ENCODE measurements around the gene GRPEL1.

GRPEL1 gene

DNA sequence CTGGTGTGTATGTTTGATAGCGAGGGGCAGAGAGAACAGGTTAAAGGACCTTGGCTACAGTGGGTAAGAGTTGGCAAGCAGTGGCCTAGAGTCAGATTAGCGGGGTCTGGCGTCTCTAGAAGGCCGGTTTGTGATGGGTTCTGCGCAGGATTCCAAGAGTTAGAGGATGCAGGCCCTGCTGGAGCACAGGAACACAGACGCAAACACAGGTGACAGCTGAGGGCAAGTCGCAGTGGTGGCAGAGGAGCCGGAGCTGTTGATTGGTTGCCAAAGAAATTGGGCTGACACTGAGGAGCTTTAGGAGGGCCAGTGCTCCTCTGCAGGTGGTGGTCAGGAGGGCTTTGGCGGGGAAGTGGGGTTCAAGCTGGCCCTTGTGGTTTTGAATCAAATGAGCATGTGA is 20.9 kb downstream of the GRPEL1 start:
- H3K4me3 ChIP-seq (ENCODE audit: low read depth, low read length): no peak overlapping the region

DNA sequence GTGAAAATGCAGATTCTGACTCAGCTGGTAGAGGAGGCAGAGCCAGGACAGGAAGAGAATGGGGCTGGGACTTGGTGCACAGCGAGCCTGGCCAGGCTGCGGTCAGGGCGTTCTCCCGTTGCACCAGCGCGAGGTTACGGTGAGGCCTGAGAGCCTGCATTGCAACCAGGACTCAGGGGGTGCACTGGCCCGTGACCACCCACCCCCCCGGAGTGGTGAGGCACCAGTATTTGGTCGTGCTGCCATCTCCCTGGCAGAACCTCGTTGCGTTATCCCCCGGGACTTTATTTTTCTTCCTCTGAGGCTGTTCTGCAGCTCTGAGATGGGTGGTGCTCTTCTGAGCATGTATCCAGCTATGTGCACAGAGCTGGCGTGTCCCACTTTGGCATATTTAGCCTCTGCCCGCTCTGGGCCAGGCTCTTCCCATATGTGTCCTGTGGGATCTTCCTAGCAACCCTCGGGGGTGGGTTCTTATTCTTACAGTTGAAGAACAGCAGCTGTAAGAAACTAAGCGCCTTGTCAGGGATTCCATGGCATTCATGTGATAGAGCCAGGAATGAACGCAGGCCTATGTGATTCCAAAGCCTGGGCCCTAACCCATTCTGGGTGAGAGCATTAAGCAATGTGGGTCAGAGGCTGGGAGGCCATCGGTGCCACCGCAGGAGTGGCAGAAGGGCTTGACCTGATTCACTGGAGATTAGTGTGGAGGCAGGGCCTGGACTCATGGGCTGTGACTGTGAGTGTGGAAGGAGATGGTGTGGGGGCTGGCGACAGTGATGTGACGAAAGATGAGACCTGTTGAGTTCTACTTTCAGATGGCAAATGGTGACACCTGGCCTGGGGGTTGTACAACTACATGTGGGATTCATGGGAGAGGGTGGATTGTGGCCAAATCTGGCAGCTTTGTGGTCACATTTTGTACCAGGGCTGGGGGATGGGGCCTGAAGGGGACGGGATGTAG is 21.6 kb downstream of the GRPEL1 start:
- no peak overlapping the region for H3K4me3 ChIP-seq (ENCODE audit: low read depth, low read length)

DNA sequence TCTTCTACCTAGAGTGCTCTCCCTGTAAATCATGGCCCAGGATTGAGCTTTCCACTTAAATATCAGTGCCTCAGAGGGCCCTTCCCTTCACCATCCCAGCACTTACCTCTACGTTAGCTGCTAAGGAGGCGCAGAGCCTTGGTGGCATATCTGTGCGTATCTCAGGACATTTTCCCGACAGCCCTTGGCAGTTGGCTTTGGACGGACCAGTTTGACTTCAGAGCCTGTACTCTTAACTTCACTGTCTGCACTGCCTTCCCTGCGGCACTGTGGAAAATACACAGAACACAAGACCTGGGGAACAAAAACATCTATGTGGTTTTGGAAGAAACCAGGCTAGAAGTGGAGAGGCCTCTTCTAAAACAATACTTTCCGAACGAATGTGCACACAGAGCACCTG is 22.3 kb downstream of the GRPEL1 start:
- H3K4me3 ChIP-seq (ENCODE audit: low read depth, low read length): no peak overlapping the region

DNA sequence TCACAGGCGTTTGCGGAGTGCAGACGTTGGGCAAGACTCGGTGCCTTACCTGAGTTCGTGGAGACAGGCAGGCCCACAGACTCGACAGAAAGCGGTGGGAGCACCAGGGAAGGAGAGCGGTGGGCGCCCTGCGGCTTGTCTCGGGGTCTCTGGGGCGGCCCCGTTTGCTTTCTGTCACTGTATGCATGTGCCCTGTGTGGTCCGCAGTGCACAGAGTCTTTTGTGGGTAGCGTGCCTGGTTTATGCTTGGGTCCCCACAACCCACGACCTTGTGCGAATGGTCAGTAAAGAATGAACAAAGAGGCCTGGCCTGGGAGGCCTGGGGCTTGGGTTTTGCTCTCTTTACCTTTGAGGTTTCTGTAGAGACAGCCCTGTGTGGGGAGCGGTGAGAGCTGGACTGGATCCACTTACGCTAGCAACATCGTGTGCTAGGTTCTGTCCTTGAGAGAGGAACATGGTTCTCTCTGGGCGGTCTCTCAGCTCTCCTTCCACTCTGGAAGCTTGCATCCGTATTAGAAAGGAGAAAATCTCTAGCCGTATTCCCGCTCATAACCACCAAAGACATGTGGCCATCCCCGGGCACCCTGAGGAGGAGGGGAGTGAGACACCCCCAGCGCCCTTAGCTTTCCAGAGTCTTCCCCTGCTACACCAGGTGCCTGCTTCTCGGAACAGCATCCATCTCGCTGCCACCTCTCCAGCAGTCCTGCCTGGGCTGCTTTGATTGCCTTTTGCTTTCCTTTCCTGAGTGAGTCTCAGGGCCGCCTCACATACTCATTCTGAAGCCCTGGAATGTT is 23.5 kb downstream of the GRPEL1 start:
- peak overlapping the region; percentile 88 for H3K4me3 ChIP-seq (ENCODE audit: low read depth, low read length)

DNA sequence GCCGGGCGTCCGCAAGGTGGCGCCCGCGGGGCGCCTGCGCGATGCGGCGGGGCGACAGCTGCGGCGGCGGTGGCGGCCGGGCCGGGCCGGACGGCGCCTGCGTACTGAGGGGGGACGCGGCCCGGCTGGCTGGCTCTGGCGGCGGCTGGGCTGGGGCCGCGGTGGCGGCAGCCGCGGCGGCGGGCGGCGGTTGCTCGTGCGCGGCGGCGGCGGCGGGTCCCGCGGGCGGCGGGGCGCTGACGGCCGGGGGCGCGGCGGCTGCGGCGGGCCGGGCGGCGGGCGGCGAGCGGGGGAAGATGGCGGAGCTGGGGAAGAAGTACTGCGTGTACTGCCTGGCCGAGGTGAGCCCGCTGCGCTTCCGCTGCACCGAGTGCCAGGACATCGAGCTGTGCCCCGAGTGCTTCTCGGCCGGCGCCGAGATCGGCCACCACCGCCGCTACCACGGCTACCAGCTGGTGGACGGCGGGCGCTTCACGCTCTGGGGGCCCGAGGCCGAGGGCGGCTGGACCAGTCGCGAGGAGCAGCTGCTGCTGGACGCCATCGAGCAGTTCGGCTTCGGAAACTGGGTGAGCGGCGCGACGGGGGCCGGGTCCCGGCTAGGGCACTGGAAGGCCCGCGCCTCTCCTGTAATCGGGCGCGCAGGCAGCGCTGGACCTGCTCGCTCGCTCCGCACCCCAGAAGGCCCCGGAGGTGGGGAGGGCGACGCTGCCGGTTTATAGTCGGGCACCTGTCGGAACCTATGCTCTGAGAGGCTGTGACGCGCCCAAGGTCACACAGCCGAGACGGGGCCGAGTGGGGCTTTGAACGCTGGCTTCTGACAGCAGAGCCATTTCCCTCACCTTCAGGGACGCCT is 24.4 kb downstream of the GRPEL1 start, which contains the start of gene TADA2B:
Gene TADA2B, plus strand, starts transcription at position 89 of the 853 bp plus-strand sequence. Its CDS starts 208 bp downstream, at position 297.
- H3K4me3 ChIP-seq (ENCODE audit: low read depth, low read length): peak within 1 kb of the TSS; percentile 88

DNA sequence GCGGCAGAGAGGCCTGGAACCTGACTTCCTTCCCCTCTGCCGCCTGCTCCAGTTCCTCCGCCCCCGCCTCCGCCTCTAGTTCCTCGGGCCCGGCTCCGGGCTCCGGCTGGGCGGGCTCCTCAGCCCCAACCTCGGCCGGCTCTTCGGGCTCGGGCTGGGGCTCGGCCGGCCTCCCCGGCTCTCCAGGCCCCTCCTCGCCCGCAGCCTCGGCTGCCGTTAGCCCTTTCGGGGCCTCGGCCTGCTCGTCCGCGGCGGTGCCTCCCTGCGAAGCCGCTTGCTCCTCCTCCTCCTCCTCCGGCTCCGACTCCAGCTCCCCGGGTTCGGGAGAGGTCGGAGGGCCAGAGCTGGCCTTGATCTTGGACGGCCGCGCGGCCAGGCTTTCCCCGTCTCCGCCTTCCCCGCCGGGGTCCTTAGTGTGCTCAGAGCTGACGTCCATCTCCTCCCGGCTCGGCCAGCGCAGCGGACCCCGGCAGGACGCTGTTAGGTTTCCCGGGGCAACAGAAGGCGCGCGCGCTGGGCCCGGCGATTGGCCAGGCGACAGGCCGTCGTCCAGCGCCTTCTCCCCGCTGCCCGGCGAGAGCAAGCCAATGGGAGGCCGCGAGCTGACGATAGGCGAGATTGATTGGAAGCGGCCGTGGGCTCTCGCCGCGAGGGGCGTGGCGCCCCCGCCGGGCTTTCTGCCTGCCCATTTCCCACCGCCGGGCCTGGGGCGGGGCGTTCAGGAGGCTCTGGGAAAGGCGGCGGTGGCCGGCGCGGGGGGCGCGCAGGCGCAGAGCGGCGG is 25.2 kb downstream of the GRPEL1 start:
- H3K4me3 ChIP-seq (ENCODE audit: low read depth, low read length): peak overlapping the region; percentile 52

DNA sequence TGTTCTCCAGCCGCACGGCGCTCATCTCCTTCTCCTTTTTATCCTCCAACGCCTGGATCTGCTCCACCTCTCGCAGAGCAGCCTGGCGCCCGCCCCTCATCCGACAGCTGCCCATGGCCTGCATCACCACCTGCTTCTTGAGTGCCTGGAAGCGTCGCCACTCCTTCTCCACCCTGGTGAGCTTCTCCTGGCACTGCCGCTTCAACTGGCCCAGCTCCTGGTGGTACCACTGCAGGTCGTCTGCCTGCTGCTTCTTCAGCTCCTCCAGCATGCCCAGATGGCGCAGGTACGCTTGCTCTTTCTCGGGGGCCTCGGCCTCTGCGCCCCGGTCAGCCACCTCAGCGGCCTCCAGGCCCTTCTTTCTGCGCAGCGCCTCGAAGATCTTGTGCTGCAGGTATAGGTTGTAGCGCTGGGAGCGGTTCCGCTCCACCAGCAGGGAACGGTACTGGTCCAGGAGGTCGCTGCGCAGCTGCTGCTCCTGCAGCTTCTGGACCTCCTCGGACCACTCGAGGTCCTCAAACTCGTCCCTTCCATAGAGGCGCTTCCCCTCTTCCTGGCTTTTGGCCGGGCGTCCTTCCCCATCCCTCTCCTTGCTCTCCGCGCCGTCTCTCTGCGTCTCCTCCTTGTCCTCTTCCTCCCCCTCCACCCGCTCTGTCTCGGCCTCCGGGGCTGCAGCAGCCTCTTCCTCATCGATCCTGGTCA is 25.9 kb downstream of the GRPEL1 start:
- H3K4me3 ChIP-seq (ENCODE audit: low read depth, low read length): peak overlapping the region; percentile 52

DNA sequence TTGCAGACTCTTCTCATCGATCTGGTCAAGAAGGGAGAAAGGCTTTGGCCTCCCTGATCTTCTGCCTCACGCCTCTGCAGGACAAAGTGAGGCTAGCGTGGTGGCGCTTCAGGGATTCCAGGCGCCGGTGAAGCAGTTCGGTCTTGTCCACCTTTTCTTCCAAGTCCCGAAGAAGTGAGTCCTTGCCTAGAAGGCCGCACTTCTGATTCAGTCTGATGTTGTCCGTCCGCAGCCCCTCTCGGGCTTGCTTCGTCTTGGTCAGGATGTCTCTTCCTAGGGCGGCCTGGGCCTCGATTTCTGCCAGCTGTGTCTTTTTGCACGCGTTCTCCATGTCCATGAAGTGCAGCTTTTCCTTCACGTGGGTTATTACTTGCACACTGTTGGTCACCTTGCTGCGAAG is 26.6 kb downstream of the GRPEL1 start:
- no peak overlapping the region for H3K4me3 ChIP-seq (ENCODE audit: low read depth, low read length)

DNA sequence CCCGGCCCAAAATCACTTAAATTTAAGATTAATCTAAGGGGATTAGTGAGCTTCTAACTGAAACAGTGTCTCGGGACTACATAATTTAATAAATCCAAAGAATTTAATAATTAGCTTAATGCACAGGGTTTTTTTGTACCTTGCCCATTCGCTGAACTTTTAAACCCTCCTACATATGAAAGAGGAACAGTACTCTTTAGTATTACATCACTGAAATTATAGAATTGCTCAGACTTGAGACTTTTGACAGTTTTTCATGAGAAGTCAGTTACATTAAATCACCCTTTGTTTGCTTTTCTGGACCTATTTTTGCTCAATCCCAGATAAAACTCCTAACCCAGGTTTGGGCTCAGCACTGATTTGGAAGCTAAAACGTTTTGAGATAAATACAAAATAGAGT is 27.1 kb downstream of the GRPEL1 start:
- no peak overlapping the region for H3K4me3 ChIP-seq (ENCODE audit: low read depth, low read length)

DNA sequence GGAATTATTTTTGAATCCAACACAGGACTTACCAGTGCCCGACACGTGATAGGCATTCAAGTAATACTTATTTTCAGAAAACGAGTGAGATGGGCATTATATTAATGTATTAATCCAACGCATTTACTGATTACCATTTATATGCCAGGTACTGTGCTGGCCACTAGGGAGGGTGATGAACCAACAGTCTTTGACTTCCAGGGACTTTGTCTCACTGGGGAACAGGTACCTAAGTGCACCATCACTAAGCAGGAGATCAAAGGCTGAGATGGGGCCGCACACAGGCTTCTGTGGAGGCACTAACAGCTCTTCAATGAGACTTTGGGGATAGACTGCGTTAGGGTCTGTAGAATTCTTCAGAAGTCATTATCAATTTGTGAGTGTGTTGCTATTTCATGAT is 30.4 kb downstream of the GRPEL1 start:
- H3K4me3 ChIP-seq (ENCODE audit: low read depth, low read length): no peak overlapping the region

DNA sequence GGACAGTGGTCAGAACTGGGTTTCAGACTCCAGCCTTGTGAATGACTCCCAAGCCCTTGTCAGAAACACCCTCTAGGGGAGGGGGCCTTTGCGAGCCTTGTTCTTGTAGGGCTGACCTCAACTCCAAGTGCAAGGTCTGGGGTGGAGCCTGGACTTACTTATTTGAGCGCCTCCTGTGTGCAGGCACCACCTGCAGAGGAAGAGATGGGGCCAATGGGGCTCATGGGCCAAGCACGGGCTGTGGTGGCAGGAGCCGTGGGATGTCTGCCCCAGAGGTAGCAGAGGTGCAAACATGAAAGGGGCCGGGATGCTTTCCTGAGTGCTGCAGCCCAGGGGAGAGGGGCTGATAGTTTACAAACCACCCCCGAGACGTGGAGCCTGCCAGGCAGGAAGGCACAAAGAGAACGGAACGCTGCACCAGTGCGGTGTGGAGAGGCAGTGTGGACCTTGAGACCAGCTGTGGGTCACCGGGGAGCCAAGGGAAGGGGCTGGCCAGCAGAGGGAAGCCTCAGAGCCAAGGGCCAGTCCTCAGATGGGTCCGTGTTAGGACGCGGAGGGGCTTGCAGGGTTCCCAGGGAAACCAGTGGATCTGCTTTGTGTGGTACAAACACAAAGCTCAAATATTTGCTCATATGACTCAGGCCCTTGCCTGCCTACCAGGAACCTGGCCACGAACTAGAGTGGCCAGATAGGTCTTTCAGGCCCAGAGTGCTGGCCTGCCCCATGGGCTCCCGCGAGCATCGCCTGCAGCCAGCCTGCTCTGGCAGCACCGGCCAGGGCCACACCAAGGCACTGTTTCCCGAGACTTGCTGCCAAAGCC is 33.4 kb downstream of the GRPEL1 start:
- no peak overlapping the region for H3K4me3 ChIP-seq (ENCODE audit: low read depth, low read length)

DNA sequence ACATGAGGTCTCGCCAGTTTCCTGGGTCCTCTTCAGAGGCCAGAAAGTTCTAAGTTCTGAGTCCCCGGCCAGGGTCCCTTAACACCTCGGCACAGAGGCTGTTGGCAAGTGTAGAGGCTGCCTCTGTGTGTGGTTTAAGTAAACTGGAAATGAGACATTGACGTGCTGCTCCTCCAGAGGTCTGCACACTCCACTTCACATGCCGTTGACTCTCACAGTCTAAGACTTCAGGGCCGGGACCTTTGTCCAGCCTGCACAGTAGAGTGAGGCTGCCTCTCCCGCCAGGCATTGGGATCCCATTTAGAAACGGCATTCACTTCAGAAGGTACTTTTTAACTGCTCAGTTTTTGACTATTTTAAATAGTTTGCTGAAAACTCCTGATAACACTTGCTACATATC is 35.3 kb downstream of the GRPEL1 start:
- H3K4me3 ChIP-seq (ENCODE audit: low read depth, low read length): no peak overlapping the region

DNA sequence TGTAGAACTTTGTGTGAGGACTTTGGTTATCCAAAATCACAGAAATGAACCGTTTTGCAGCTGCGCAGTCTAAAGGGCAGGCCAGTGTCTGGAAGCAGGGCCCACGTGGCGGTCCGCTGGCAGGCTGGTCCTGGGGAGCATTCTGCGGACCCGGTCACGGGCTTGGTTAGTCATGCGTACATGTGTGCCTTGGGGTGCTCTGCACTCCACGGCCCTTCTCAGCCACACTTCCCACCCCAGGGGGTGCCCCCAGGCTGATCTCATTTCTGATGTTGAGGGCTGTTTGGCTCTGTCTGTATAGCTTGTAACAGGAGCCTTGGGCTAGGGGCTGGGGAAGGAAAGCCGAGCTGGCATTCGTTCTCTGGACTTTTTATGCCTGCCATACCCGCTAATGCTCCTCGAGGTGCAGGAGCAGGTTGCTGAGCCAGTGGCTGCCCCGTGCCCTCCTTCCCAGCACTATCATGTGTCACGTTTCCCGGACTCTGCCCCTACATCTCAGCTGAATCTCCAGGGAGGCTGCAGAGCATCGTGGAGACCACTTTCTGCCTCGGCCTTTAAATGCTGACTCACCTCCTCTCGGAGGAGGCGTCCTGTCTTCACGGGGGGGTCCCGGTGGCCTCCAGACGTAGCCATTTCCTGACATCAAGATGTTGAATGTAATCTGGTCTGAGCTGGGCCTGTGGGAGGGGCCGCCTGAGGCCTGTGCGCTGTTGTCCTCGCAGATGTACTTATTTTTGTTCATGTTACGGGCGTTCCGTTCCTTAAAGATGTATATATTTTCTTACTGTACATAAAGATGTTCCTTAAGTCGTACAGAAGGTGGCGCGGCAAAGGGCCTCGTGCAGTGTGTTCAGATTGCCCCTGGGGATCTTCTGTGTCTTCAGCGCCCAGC is 36.1 kb downstream of the GRPEL1 start:
- H3K4me3 ChIP-seq (ENCODE audit: low read depth, low read length): no peak overlapping the region

DNA sequence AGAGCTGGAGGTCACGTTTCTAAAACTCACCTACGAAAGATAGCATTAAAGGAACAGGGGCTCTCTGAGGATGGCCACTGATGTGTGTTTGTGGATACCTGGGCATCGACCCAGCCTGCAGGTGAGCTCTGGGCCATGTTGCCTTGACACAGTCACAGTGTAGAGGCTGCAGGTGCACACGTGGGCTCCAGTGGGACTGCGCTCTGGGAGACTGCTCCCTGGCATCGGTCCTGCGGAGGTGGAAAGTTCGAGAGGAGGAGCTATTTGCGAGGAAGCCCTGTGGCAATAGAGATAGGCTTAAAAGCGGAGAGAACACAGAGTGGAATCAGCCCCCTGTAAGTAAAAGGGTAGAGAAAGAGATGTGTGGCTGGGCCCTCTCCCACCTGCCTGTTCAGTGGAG is 37.0 kb downstream of the GRPEL1 start:
- H3K4me3 ChIP-seq (ENCODE audit: low read depth, low read length): no peak overlapping the region

DNA sequence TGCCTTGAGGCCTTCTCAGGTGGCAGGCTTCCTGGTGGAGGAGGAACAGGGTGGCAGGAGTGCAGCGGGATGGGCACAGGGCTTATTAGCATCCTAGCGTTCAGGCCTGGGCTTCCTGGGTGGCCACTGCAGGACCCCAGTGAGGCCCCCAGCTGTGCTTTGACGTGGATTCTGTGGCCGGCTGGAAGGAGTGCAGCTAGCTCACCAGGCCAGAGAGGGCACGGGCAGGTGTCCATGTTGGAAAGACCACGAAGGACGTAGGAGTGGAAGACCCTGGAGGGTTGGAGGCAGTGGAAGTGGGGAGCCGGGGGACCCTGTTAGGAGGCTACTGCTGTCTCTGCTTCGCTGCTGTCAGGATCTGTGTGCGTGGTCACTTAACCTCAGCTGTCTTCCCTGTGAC is 37.9 kb downstream of the GRPEL1 start:
- no peak overlapping the region for H3K4me3 ChIP-seq (ENCODE audit: low read depth, low read length)

DNA sequence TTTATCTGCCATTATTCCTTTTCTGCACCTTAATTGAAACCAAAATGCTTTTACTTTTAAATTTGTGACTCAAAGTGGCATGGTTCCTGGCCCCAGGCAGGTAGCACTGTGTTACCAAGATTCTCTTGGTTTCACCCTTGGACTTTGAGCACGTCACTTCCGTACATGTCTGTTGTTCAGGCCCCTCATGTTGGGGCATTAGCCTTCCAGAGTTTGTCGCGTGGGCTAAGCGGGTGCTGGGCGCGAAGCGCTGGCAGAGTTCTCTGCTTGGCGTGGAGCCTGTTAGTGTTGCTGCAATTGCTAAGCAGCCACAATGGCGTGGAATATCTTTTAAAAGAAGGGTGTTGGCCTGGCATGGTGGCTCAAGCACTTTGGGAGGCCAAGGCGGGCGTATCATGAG is 38.7 kb downstream of the GRPEL1 start:
- no peak overlapping the region for H3K4me3 ChIP-seq (ENCODE audit: low read depth, low read length)

DNA sequence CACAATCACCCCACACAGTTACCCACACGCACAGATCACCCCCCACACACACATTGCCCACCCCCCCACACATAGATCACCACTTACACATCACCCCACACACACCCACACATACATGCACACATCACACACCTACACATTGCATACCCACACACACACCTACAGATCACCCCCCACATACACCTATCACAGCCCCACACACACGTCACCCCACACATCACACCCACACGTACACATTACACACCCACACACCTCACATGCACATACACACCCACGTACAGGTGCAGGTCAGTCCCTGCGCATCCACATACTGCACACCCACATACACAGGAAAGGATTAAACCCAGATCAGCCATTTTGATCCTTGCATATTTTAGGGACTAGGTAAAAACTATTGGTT is 40.0 kb downstream of the GRPEL1 start:
- no peak overlapping the region for H3K4me3 ChIP-seq (ENCODE audit: low read depth, low read length)

DNA sequence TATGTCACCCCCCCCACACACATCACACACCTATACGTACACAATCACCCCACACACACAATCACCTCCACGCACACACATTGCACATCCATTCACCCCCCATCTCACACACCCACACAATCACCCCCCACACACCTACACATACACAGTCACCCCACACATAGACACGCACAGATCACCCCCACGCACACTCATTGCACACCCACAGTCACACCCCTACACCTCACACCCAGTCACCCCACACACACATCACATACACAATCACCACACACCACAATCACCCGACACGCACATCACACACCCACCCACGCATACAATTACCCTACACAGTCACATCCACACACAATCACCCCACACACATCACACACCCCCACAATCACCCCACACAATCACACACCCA is 40.6 kb downstream of the GRPEL1 start:
- no peak overlapping the region for H3K4me3 ChIP-seq (ENCODE audit: low read depth, low read length)
